HCT116 (cell line): ENCODE results near the gene GPR85. TPM values are rescaled to one million over a fixed set of nuclear protein-coding genes. Genes with fewer than 3 reads are reported as not detected.

Experiments used
- ATAC-seq: fragments of 200-7000 bp; cut with Tn5 transposase; 2 replicates; pipeline ENCODE4 v1.9.1; 2020; ENCODE audit warnings: mild to moderate bottlenecking, moderate library complexity
- BruUV-seq: library from RNA; stranded (reverse); fragments of 400-500 nt; replicated peaks from 2 replicates; lab custom pipeline; 2021; lab: Mats Ljungman, UMichigan
- CTCF ChIA-PET: fragments of 300-600 bp; sonication (Branson Sonifier 250); formaldehyde crosslinking; loops from one replicate; lab custom pipeline; 2021; ENCODE audit warnings: antibody characterized with exemption; lab: Charles Lee
- POLR2A ChIA-PET: fragments of 300-600, 350-600 bp; sonication (Branson Sonifier 250); formaldehyde crosslinking; loops from one replicate; lab custom pipeline; 2021; ENCODE audit warnings: antibody characterized with exemption; lab: Charles Lee
- RAD21 ChIA-PET, 2 experiments: fragments of 300-600 bp; sonication (Branson Sonifier 250); formaldehyde crosslinking; loops; one replicate each; lab custom pipeline; 2023; ENCODE audit warnings: low total read pairs in 2 of 2; ENCODE audit not compliant: uncharacterized antibody in 2 of 2, unreplicated experiment in 2 of 2, low non-redundant PET in 1 of 2; lab: Charles Lee
- DNase-seq: peaks from one replicate; pipeline ENCODE4 v3.0.0-alpha.2; 2010; ENCODE audit warnings: low read depth, low spot score
- H2AFZ ChIP-seq: fragments of 200-600 bp; shearing (Covaris generic), sonication (generic); 2 replicates; pipeline ENCODE4 v1.6.1; 2017; ENCODE audit warnings: low read depth, mixed run types, mixed read lengths, antibody characterized with exemption, low read length; ENCODE audit not compliant: poor library complexity, severe bottlenecking
- H3K27ac ChIP-seq: 2 replicates; pipeline ENCODE4 v1.5.1; 2012; ENCODE audit warnings: low read depth, low read length
- H3K27me3 ChIP-seq: fragments of 200-600 bp; sonication (generic); 2 replicates; pipeline ENCODE4 v1.6.1; 2016; ENCODE audit warnings: mixed run types, low read length, mixed read lengths; ENCODE audit not compliant: insufficient read depth
- H3K36me3 ChIP-seq, 2 experiments: fragments of 200-500 bp in 1 of 2; fragments of 200-600 bp in 1 of 2; sonication (Bioruptor generic) in 1 of 2; sonication (generic) in 1 of 2; 2 replicates each; pipeline versions ENCODE4 v1.5.1 to v1.6.1; 2014 to 2016; ENCODE audit warnings: low read length in 2 of 2, inconsistent platforms in 1 of 2, mixed read lengths in 1 of 2, mixed run types in 1 of 2; ENCODE audit not compliant: insufficient read depth in 2 of 2, control insufficient read depth in 1 of 2
- H3K4me1 ChIP-seq, 2 experiments: fragments of 200-600 bp in 1 of 2; sonication (generic) in 1 of 2; 2 replicates each; pipeline versions ENCODE4 v1.5.1 to v1.6.1; 2012 to 2017; ENCODE audit warnings: low read length in 2 of 2, inconsistent platforms in 1 of 2, mild to moderate bottlenecking in 1 of 2, mixed read lengths in 1 of 2, mixed run types in 1 of 2, moderate library complexity in 1 of 2; ENCODE audit not compliant: insufficient read depth in 2 of 2, control insufficient read depth in 1 of 2
- H3K4me2 ChIP-seq: fragments of 200-600 bp; sonication (generic); 2 replicates; pipeline ENCODE4 v1.6.1; 2017; ENCODE audit warnings: mixed run types, low read length, mixed read lengths
- H3K4me3 ChIP-seq, 2 experiments: fragments of 200-600 bp in 1 of 2; sonication (generic) in 1 of 2; replicated peaks in 1 of 2; 2 replicates each; pipeline ENCODE4 v1.5.1; 2011 to 2016; ENCODE audit warnings: low read length in 2 of 2, control low read depth in 1 of 2, low read depth in 1 of 2, mild to moderate bottlenecking in 1 of 2, mixed read lengths in 1 of 2, mixed run types in 1 of 2
- H3K79me2 ChIP-seq: fragments of 200-600 bp; sonication (generic); 2 replicates; pipeline ENCODE4 v1.6.1; 2017; ENCODE audit warnings: mild to moderate bottlenecking, mixed run types, low read length, moderate library complexity, mixed read lengths; ENCODE audit not compliant: insufficient read depth
- H3K9ac ChIP-seq: fragments of 200-600 bp; sonication (generic); 2 replicates; pipeline ENCODE4 v1.6.1; 2016; ENCODE audit warnings: low read length, mixed read lengths
- H3K9me2 ChIP-seq: fragments of 200-600 bp; sonication (generic), shearing (Covaris generic); 2 replicates; pipeline ENCODE4 v1.6.1; 2017; ENCODE audit warnings: mixed run types, mild to moderate bottlenecking, moderate library complexity; ENCODE audit not compliant: insufficient read depth
- H3K9me3 ChIP-seq, 2 experiments: fragments of 200-500 bp in 1 of 2; fragments of 200-600 bp in 1 of 2; sonication (Bioruptor generic) in 1 of 2; sonication (generic) in 1 of 2; 2 replicates each; pipeline ENCODE4 v1.6.1; 2014 to 2017; ENCODE audit warnings: low read length in 2 of 2, mixed read lengths in 2 of 2, inconsistent platforms in 1 of 2, low read depth in 1 of 2, mild to moderate bottlenecking in 1 of 2, mixed run types in 1 of 2, moderate library complexity in 1 of 2; ENCODE audit not compliant: control insufficient read depth in 1 of 2, insufficient read depth in 1 of 2
- H4K20me1 ChIP-seq: fragments of 200-600 bp; sonication (generic), shearing (Covaris generic); 2 replicates; pipeline ENCODE4 v1.6.1; 2017; ENCODE audit warnings: mixed run types, mild to moderate bottlenecking, moderate library complexity; ENCODE audit not compliant: insufficient read depth
- CEBPB ChIP-seq: IDR thresholded peaks from 2 replicates; pipeline ENCODE4 v1.6.1; 2012; ENCODE audit warnings: low read depth
- EGR1 ChIP-seq: IDR thresholded peaks from 2 replicates; pipeline ENCODE4 v1.6.1; 2012; ENCODE audit warnings: low read depth
- ELF1 ChIP-seq: IDR thresholded peaks from 2 replicates; pipeline ENCODE4 v1.6.1; 2012; ENCODE audit warnings: low read depth, borderline replicate concordance
- FOSL1 ChIP-seq: IDR thresholded peaks from 2 replicates; pipeline ENCODE4 v1.6.1; 2012; ENCODE audit warnings: low read depth
- JUND ChIP-seq: IDR thresholded peaks from 2 replicates; pipeline ENCODE4 v1.6.1; 2012
- POLR2A ChIP-seq: IDR thresholded peaks from 2 replicates; pipeline ENCODE4 v1.7.0; 2011; ENCODE audit warnings: borderline replicate concordance; ENCODE audit not compliant: insufficient read depth, insufficient read length; ENCODE audit errors: extremely low read depth
- POLR2AphosphoS5 ChIP-seq: IDR thresholded peaks from 2 replicates; pipeline ENCODE4 v1.6.1; 2011; ENCODE audit warnings: mild to moderate bottlenecking, low read depth, low read length, moderate library complexity
- RAD21 ChIP-seq: IDR thresholded peaks from 2 replicates; pipeline ENCODE4 v1.6.1; 2012; ENCODE audit warnings: low read depth, mild to moderate bottlenecking
- SIN3A ChIP-seq: IDR thresholded peaks from 2 replicates; pipeline ENCODE4 v1.6.1; 2012; ENCODE audit warnings: low read depth
- SP1 ChIP-seq: IDR thresholded peaks from 2 replicates; pipeline ENCODE4 v1.6.1; 2012; ENCODE audit warnings: low read depth
- SRF ChIP-seq: IDR thresholded peaks from 2 replicates; pipeline ENCODE4 v1.6.1; 2012; ENCODE audit warnings: low read depth
- YY1 ChIP-seq: IDR thresholded peaks from 2 replicates; pipeline ENCODE4 v1.6.1; 2011; ENCODE audit warnings: low read length, low read depth, moderate library complexity, mild to moderate bottlenecking; ENCODE audit not compliant: insufficient replicate concordance; ENCODE audit errors: extremely low read depth
- ZFX ChIP-seq: fragments of 450-650 bp; IDR thresholded peaks from 2 replicates; pipeline ENCODE4 v1.6.1; 2017
- intact Hi-C: fragments of 100-400 bp; cut with micrococcal nuclease; formaldehyde crosslinking; loops from 2 replicates; pipeline ENCODE4 v1.10.0; 2022
- total RNA-seq: library from RNA; stranded (reverse); gene quantifications from one replicate; pipeline ENCODE4 v1.2.1, GENCODE V29; 2021; ENCODE audit not compliant: unreplicated experiment
- TF ChIP-seq, protein P1 (sequence below): IDR thresholded peaks from 2 replicates; pipeline ENCODE4 v1.6.1; 2012
- TF ChIP-seq, protein P2 (sequence below): IDR thresholded peaks from 2 replicates; pipeline ENCODE4 v1.6.1; 2012
- TF ChIP-seq, protein P3 (sequence below), 3 experiments: fragments of 200-600 bp in 1 of 3; sonication (generic) in 1 of 3; IDR thresholded peaks in 2 of 3; conservative IDR thresholded peaks in 1 of 3; 2 replicates each; pipeline ENCODE4 v1.5.1; 2012 to 2017; ENCODE audit warnings: low read depth in 2 of 3, low read length in 2 of 3, antibody characterized with exemption in 1 of 3, borderline replicate concordance in 1 of 3, control low read depth in 1 of 3, mild to moderate bottlenecking in 1 of 3, mixed read lengths in 1 of 3, mixed run types in 1 of 3, moderate library complexity in 1 of 3; ENCODE audit not compliant: insufficient read depth in 1 of 3
- TF ChIP-seq, protein P4 (sequence below): IDR thresholded peaks from 2 replicates; pipeline ENCODE4 v1.6.1; 2012; ENCODE audit warnings: low read depth

The GPR85 gene
- total RNA-seq, 1 experiment from 2014 or later = not detected

DNA sequence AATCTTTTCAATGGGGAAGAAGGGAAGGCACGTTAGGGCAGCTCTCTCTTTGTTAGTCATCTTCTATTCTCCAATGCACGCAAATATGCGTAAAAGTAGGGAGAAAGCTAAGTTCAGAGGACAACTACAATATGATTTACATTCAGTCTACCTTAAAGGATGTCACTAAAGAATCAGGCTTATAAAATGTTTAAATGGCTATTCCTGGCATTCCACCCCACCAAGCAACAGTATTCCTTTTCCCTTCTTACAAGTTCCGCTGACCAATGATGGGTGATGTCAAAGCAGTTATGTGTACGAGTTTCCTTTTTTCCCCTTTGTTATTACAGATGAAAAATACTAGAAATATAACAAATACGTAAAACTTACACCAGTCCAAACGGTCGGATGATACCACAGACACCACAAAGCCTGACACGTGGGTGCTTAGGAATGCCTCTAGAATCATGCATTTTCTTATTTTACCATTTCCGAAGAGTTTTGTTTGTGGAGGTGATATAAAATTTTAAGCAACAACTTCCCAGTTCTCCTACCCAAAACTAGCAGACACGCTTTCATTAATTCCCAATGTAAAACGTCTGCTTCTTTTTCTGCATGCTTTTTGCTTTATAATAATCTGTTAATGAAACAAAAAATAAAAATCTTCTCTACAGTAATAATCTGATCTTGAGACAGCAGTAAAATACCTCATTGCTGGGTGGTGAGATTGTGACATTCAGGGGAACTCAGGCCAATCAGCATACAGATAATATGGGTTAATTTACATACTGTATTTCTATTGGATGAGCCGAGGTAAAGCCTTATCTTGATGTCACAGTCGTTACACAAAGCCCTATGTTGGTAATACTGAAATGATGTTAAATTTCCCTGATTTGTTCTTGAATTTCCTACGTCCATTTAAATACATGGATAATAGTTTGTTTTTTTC lies 708 bp upstream of the GPR85 start:
- Histone ChIP-seq H3K4me1 (no peaks in the 10 kb centered on the region), H3K27ac (no peak overlapping the region), H3K79me2 (no peaks in the 10 kb centered on the region), H3K4me3 (no peak overlapping the region), H4K20me1 (no peaks in the 10 kb centered on the region), H3K36me3 (no peaks in the 10 kb centered on the region), H3K9me2 (no peaks in the 10 kb centered on the region), H3K4me2 (no peak overlapping the region), H3K9me3 (no peaks in the 10 kb centered on the region), H3K9ac (no peak overlapping the region), H2AFZ (no peak overlapping the region), H3K27me3 (no peaks in the 10 kb centered on the region)
- no peak for ATAC-seq
- ChIA-PET POLR2A (no interaction called here), CTCF (no interaction called here), RAD21 (no interaction called here)
- DNase-seq = no peak
- intact Hi-C loops = no loop called here
- BruUV-seq = no TSS peak
- TF ChIP-seq POLR2AphosphoS5 (no peak), SIN3A (no peak), FOSL1 (no peak), ZFX (no peak), ELF1 (no peak), YY1 (no peak), POLR2A (no peak), EGR1 (no peak), CEBPB (no peak), SRF (no peak), SP1 (no peak), RAD21 (no peak), JUND (no peak)
- TF ChIP-seq, protein P1, sequence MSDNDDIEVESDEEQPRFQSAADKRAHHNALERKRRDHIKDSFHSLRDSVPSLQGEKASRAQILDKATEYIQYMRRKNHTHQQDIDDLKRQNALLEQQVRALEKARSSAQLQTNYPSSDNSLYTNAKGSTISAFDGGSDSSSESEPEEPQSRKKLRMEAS = no peak
- TF ChIP-seq, protein P2, sequence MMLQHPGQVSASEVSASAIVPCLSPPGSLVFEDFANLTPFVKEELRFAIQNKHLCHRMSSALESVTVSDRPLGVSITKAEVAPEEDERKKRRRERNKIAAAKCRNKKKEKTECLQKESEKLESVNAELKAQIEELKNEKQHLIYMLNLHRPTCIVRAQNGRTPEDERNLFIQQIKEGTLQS = no peak
- TF ChIP-seq, protein P3, sequence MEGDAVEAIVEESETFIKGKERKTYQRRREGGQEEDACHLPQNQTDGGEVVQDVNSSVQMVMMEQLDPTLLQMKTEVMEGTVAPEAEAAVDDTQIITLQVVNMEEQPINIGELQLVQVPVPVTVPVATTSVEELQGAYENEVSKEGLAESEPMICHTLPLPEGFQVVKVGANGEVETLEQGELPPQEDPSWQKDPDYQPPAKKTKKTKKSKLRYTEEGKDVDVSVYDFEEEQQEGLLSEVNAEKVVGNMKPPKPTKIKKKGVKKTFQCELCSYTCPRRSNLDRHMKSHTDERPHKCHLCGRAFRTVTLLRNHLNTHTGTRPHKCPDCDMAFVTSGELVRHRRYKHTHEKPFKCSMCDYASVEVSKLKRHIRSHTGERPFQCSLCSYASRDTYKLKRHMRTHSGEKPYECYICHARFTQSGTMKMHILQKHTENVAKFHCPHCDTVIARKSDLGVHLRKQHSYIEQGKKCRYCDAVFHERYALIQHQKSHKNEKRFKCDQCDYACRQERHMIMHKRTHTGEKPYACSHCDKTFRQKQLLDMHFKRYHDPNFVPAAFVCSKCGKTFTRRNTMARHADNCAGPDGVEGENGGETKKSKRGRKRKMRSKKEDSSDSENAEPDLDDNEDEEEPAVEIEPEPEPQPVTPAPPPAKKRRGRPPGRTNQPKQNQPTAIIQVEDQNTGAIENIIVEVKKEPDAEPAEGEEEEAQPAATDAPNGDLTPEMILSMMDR (IDR thresholded peaks at IDR 0.05 in 2 of 3, conservative IDR thresholded peaks at IDR 0.05 in 1 of 3; ENCODE audit: borderline replicate concordance in 1 of 3, insufficient read depth in 1 of 3, low read depth in 2 of 3, low read length in 2 of 3) = no peak
- TF ChIP-seq, protein P4, sequence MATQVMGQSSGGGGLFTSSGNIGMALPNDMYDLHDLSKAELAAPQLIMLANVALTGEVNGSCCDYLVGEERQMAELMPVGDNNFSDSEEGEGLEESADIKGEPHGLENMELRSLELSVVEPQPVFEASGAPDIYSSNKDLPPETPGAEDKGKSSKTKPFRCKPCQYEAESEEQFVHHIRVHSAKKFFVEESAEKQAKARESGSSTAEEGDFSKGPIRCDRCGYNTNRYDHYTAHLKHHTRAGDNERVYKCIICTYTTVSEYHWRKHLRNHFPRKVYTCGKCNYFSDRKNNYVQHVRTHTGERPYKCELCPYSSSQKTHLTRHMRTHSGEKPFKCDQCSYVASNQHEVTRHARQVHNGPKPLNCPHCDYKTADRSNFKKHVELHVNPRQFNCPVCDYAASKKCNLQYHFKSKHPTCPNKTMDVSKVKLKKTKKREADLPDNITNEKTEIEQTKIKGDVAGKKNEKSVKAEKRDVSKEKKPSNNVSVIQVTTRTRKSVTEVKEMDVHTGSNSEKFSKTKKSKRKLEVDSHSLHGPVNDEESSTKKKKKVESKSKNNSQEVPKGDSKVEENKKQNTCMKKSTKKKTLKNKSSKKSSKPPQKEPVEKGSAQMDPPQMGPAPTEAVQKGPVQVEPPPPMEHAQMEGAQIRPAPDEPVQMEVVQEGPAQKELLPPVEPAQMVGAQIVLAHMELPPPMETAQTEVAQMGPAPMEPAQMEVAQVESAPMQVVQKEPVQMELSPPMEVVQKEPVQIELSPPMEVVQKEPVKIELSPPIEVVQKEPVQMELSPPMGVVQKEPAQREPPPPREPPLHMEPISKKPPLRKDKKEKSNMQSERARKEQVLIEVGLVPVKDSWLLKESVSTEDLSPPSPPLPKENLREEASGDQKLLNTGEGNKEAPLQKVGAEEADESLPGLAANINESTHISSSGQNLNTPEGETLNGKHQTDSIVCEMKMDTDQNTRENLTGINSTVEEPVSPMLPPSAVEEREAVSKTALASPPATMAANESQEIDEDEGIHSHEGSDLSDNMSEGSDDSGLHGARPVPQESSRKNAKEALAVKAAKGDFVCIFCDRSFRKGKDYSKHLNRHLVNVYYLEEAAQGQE = no peak
